HK-2 (cell line): ENCODE data around the gene PPP1R9A.
A peak's percentile ranks its signal among the peaks of the same experiment; 100 is the strongest.

ENCODE experiments used
- DNase-seq: peaks from one replicate; pipeline ENCODE4 v3.0.0-alpha.2; 2018; ENCODE audit not compliant: unreplicated experiment

PPP1R9A gene

DNA sequence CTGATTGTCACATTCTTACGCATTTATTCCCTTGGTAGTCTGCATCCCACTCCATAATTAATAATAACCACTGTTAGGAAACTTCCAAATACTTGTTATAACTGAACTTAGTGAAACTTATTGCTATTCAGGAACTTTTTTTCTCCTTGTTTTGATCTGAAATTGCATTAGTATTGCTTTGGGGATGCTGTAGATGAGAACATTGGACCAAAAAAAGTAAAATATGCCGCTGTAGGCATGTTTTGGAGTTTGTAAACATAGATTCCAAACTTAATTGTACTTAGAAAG lies 1.7 kb downstream of the PPP1R9A start:
- no peak for DNase-seq

DNA sequence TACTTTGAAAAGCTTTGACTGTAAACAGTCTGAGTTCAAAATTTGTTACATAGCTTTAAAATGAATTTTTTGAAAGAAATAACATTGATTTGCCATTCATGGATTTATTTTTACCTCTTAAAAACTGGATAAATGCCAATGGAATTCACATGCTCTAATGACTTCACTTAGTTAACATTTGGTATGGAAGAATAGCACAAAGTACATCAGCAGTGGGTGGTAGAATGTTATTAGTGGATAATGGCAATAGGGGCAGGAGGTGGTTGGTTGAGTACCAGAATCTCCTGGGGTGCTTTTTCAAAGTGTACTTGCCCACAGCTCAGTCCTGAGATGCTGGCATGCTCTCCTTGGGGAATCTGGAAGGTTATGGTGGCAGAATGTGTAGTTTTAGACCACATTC lies 4.7 kb downstream of the PPP1R9A start:
- no peak for DNase-seq

DNA sequence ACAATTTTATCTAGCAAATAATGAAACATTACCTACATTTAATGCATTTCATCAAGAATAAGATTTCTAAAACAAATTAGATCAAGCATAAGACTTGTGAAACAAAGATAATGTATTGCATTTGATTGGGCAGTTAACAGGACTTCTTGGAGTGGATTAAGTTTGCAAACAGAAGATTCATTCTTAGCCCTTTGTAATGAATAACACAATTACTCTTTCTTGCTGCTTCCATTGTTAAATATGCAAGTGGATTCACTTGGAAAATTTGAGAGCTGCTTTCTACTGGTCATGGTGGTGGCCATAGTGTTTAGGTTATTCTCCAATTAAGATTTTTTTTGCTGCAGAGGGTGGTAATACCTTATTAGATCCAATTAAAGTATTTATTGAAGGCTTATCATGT lies 6.0 kb downstream of the PPP1R9A start:
- DNase-seq = no peak

DNA sequence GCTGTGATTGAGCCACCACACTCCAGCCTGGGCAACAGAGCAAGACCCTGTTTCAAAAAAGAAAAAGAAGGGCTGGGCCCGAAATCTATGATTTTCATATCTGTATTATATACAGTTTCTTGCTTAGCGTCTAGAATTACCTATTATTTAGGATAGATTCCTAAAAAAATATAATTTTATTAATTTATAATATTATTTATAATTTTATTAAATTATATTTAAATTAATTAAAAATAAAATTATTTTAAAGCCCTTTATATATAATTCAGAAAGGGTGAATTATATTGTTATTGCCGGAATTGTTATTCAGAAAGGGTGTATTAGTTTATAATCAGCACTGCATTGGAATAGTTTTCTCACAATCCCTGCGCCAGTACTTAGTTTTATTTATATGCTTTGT lies 14.5 kb downstream of the PPP1R9A start:
- DNase-seq = no peak

DNA sequence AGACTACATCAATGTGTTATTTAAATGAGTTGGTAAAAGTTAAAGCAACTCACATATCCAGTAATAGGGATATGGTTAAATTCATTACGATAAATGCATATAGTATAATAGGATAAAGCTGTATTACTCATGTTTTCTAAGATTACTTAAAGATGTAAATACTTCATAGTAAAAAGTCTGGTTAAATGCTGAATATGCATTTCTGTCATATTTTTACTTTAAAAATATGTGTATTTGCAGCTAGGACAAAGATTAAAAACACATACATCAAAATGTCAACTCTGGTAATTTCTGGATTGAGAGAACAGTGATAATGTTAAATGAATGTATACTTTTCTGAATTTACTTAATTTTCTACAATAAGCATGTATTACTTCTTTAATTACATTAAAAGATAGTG lies 15.1 kb downstream of the PPP1R9A start:
- no peak for DNase-seq

DNA sequence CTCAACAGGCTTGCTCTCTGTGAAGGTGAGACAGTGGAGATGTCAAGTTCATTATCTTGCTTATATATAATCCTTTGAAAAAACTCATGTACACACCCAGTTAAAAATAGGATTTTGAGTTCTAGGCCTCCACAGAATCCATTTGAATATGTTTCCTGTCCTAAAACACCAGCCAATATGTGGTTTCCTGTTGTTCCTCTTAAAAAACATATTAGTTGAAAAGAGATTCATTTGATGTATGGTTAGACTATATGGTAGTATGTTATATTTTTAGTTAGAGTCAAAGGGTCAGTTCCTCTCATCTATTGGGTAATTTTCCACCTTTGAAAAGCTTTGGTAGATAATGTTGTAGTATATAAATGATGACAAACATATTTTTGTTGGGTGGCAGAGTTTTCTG lies 16.0 kb downstream of the PPP1R9A start:
- DNase-seq = no peak

DNA sequence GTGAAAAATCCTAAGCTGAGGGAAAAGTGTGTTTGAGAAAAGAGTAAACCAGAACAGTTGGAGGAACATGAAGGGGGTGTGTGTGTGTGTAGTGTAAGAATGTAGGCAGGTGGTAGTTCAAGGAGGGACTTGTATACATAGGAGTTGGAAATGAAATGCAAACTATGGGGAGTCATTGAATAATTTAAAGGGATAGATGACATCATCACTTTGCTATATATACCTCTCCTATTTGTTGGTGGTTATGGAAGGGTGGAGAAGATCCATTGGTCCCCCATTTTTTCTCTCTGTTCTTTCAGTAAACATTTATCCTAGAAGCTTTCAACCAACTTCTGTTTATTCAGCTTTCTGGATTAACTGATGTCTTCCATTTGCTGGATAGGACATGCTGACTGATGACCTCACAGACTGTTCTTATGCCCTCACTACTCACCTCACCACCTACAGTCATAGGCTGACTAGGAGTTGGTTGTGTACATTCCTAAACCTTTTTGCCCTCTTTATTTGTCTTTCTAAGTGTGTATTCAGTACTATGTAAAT lies 20.8 kb downstream of the PPP1R9A start:
- DNase-seq = no peak

DNA sequence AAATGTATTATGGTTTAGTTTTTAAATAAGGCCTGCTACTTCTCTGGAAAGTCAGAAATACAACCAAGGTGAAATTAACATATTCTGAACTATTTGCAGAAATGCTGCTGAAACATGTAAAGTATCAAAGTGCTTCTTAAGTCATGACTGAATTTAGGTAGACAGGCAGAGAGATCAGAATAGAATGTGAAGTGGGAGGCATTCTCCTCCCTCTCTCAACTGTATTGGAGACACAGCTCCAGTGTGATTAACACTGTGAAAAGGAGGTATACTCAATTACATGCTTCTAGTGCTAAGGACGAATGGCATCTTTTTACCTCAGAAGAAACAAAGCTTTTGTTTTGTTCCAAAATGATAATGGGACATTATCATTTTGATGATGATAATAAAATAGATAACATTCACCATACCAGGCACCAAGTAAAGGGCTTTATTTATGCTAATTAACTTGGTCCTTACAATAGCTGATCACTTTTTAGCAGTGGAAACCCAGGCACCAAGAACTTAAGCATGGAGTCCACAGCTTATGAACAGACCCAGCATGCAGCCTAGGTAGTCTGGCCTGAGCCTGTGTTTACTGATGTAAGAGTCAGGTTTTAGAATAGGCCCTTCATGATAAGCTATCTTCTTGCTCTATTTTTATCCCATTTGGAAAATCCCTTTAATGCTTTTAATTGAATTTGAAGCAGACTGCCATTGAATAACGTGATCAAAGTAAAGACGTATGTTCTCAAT lies 26.0 kb downstream of the PPP1R9A start:
- no peak for DNase-seq

DNA sequence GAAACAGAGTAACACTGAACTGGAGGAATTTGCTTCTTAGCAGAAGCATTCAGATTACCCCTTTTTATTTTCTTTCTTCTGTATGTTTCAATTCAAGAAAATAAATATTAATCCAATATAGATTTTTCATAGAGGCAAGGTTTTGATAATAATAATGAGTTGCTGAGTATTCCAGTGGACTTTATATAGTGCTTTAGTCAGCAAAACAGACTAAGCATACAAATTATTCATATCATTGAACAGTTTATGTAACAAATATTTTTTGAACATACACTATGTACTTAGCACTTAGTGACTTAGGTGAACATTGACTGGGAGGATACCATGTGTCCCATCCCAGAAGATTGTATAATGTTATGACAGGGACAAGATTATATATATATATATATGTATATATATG lies 32.0 kb downstream of the PPP1R9A start:
- DNase-seq = no peak

DNA sequence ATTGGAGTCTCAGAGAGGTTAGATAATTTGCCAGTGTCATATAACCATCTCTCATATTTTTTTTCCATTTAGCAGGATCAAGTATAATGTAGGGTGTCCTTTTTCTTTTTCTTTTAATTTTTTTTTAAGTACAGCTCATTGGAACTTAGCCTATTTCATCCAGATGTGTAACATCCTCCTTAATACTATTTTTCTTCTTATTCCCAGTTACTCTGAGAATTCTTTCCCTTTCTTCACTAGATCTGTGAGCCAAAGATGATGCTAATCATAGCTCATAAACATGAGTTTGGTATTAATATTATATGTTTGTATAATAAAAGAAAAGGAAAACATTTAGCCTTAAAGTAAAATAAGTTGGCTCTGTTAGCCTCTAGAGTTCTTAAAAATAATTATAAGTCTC lies 32.8 kb downstream of the PPP1R9A start:
- DNase-seq = no peak

DNA sequence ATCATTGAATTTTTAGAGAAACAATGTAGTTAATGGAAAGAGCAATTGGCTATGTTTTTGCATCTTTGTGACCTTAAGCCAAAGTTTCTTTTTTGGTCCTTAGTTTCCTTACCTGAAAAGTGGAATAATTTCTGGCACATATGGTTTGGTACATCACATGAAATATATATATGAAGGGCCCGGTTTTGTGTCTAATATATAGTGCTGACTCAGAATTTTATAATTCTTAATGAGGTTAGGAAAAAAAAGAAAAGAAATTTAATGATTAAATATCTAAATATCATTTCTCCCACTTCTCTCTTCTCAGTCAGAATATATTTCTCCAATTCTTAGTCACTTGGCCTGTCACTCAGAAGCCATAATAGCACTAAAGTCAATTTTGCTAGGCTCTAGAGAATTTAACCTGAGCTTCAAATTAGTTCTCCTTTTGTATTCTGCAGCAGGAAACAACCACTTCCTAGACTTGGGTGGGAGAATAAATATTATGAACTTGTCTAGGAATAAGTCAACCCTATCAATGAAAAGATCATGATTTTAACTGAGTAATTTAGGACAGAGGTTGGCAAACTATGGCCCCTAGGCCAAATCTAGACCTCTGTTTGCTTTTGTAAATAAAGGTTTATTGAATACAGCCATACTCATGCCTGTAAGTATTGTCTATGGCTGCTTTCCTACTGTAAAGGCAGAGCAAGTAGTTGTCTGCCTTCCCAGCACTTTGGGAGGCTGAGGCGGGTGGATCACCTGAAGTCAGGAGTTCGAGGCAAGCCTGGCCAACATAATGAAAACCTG lies 34.6 kb downstream of the PPP1R9A start:
- no peak for DNase-seq

DNA sequence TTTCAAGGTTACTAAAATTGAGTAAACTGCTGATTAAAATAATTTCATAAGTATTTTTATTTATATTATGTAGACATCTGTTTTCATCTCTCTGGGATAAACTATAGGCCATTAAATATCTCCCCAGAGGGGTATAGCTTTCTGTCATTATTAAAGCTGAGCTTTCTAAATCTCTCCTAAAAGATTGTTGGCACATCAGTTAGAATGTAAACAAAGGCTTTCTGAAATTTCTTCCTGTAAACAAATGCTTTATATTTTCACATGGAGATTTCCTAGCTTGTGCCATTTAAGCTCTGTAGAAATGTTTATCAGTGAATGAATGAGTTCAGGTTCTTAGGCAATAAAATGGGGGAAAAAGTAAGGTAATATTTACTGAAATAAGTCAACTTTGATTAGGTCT lies 35.7 kb downstream of the PPP1R9A start:
- DNase-seq = no peak

DNA sequence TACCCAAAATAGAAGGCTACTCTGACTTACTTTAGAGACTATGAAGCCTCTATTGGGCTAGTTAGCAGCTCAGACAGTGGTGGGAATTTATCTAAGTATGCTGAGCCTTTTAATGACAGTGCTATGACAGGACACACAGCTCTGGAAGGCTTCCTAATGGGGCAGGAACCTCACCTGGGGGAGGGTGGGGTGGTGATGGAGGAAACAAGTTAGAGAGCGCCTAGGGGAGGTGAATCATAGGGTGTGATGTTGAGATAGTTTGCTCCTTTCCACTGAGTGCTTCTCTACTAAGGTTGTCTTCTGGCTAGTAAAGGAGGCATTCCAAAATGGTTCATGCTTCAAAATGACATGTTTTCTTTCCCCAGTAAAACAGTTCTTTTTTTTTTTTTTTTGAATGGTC lies 42.1 kb downstream of the PPP1R9A start:
- DNase-seq = no peak

DNA sequence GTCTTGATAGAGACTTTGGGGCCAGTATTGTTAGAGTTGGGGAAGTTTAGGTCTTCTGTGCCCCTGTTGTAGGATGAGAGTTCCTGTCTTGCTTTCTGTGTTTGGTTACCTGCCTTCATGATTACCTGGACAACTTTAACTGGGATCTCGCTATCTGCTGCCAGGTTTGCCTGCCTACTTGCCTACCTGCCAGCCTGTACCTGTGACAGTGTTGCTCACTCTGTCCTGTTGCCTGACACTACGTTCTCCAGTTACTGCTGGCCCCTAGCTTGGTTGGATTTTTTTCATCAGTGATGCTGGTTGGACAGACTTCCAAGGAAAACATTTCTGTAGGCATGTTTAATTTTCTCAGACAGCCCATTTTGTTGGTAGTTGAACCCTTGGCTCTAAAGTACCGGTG lies 48.4 kb downstream of the PPP1R9A start:
- DNase-seq = no peak

DNA sequence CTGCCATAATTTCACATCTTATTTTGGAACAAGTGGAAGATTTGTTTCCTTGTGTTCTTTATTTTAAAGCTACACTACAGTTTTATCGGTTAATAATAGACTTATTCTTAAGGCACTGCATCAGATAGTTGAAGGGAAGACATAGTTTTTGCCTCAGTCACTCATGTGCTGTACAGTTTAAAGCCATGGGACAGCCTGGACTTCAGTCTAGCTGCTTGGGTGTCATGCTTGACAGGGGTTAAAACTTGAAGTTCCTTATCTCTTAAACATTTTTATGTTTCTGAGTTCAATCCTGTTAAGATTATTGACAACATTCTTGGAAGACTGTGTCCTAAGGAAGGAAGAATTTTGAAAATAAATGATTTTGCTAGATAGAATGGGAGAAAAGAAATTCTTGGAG lies 49.7 kb downstream of the PPP1R9A start:
- no peak for DNase-seq

DNA sequence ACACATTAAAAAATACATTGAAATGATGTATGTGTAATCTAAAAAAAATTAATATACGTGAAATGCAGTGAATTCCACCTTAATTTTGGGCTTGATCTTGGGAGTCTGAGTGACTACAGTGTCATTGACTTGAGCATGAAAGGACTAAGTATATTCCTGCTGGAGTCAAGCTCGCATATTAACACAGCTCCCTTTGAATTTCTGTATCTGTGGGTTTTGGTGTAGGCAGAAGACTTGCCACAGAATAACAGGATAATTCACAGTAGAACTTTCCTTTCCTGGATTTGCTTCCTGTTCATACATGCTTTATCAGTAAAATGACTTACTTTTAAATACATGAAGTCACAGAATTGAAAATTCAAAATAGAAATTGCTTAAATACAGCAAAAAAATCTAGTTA lies 55.3 kb downstream of the PPP1R9A start:
- DNase-seq = no peak

DNA sequence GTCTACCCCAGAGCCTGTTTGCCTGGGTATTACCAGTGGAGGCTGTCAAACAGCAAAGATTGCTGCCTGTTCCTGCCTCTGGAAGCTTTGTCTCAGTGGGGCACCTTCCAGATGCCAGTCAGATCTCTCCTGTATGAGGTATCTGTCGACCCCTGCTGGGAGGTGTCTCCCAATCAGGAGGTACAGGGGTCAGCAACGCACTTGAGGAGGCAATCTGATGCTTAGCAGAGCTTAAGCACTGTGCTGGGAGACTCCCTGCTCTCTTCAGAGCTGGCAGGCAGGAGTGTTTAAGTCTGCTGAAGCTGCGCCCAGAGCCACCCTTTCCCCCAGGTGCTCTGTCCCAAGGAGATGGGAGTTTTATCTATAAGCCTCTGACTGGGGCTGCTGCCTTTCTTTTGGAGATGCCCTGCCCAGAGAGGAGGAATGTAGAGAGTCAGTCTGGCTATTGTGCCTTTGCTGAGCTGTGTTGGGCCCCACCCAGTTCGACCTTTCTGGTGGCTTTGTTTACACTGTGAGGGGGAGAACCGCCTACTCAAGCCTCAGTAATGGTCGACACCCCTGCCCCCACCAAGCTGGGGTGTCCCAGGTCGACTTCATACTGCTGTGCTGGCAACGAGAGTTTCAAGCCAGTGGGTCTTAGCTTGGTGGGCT lies 62.2 kb downstream of the PPP1R9A start:
- DNase-seq = no peak

DNA sequence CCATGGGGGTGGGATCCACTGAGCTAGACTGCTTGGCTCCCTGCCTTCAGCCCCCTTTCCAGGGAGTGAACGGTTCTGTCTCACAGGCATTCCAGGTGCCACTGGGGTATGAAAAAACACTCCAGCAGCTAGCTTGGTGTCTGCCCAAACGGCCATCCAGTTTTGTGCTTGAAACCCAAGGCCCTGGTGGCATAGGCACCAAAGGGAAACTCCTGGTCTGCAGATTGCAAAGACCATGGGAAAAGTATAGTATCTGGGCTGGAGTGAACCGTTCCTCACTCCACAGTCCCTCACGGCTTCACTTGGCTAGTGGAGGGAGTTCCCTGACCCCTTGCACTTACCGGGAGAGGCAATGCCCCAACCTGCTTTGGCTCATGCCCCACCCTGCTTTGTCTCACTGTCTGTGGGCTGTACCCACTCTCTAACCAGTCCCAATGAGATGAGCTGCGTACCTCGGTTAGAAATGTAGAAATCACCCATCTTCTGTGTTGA lies 62.7 kb downstream of the PPP1R9A start:
- DNase-seq = no peak

DNA sequence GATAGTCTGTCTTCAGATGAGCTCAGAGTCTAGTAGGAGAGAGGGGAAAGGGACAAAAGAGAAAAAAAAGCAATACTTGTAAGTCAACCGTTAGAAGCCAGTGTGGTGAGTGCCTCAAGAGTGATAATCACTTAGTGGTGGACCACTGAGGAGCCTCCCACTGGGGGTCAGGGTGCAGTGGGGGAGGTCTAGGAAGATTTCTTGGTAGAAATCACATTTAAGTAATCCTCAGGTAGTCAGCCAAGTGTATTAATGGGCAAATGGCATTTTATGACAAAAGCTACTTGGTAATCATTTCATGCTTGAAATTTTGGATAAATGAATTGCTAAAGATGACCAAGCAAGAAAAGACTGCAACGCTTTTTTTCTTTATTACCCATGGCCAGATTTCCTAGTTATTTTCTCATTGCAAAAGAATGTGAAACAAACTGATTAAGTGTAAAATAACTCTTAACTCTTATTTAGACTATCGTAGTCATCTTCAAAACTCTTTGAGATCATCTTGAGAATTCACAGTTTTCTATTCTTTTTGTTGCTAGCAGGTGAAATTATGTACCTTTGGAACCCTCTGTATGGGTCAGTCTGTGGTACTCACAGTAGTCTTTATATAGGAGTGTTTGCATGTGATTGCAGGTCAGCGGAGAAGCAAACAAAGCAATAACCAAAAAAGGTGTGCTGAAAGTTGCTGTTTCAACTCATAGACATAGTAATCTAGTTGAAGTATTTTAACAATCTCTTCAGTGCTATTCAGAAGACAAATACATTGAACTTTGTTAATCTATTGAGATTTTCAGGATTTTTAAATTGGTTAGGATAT lies 63.9 kb downstream of the PPP1R9A start:
- peak; percentile 76 for DNase-seq

DNA sequence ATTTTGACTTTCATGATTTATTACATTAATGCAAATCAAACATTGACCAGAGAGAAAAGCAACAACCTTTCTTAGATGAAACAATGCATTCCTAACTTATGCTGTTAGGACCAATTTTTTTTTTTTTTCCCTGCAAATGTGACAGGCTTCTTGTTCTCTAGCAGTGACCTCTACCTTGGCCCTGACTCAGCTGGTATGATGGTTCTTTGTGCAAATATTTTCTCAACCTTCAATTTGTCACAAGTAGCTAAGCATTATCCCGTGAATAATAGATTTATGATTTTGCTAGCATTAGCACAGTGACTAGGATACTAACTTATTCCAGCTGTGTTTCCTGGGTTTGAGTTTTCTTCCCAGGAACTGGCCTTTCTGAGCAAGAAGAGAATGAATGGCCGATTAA lies 64.9 kb downstream of the PPP1R9A start:
- no peak for DNase-seq

DNA sequence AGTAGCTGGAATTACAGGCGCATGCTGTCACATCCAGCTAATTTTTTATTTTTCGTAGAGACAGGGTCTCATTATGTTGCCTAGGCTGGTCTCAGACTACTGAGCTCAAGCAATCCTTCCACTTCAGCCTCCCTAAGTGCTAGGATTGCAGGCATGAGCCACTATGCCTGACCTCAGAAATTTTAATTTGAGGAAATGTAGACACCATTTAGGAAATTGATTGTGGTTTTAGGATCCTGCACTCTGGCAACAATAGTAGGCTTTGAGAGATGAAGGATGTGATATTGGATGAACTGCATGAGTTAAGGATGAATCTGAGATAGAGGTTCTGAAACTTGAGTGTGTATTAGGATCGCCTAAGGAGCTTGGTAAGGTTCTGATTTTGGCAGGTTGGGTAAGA lies 66.5 kb downstream of the PPP1R9A start:
- no peak for DNase-seq

DNA sequence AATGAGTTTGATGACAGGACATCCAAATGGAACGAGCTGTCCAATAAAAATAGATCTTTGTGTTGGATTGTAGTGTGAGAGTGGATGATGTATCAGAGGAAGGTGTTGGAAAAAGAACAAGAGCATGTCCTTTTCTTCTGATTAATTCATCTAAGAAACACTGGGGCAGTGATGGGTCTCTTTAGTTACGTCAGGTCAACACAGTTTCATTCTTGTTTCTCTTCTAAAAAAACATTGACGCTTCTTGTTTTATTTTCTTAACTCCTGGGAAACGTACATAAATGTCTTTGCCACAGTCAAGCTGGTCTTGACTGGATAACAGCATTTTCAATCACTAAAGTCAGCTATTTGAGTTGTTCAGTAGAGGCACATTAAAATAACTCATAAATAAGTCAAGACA lies 67.0 kb downstream of the PPP1R9A start:
- DNase-seq = no peak
